WTC11 (cell line): ENCODE results near the gene NDUFC2. TPM values are rescaled to one million over a fixed set of nuclear protein-coding genes. Genes with fewer than 3 reads are reported as not detected.

ENCODE experiments used
- ATAC-seq: fragments of 200-7000 bp; cut with Tn5 transposase; 2 replicates; pipeline ENCODE4 v1.10.0; 2021; ENCODE audit warnings: mild to moderate bottlenecking, moderate library complexity
- CTCF ChIA-PET: fragments of 300-600 bp; sonication (Branson Sonifier 250); formaldehyde crosslinking; loops from one replicate; lab custom pipeline; 2021; ENCODE audit warnings: antibody characterized with exemption; lab: Charles Lee
- POLR2A ChIA-PET: fragments of 350-600 bp; sonication (Branson Sonifier 250); formaldehyde crosslinking; loops from one replicate; lab custom pipeline; 2021; ENCODE audit warnings: antibody characterized with exemption; lab: Charles Lee
- DNase-seq: peaks from one replicate; pipeline ENCODE4 v3.0.0; 2021; ENCODE audit warnings: low spot score
- H3K27ac Mint-ChIP-seq: 2 replicates; pipeline ENCODE4 v1.8.0; 2021; ENCODE audit warnings: mixed read lengths
- H3K27me3 Mint-ChIP-seq: 2 replicates; pipeline ENCODE4 v1.8.0; 2021; ENCODE audit warnings: low read depth, mild to moderate bottlenecking, moderate library complexity, mixed read lengths
- H3K36me3 Mint-ChIP-seq: 2 replicates; pipeline ENCODE4 v1.8.0; 2021; ENCODE audit warnings: mixed read lengths
- H3K4me1 Mint-ChIP-seq: 2 replicates; pipeline ENCODE4 v1.8.0; 2022; ENCODE audit warnings: mixed read lengths
- H3K4me3 Mint-ChIP-seq: 2 replicates; pipeline ENCODE4 v1.8.0; 2021; ENCODE audit warnings: mild to moderate bottlenecking, moderate library complexity, mixed read lengths
- H3K9me3 Mint-ChIP-seq: 2 replicates; pipeline ENCODE4 v1.8.0; 2021; ENCODE audit warnings: mixed read lengths
- ATF1 ChIP-seq: sonication (generic); formaldehyde crosslinking; IDR thresholded peaks from 2 replicates; pipeline ENCODE4 v1.8.1; 2023; ENCODE audit warnings: mild to moderate bottlenecking, moderate library complexity, missing genetic modification reagents
- ELF4 ChIP-seq: sonication (generic); formaldehyde crosslinking; IDR thresholded peaks from 2 replicates; pipeline ENCODE4 v1.8.1; 2022; ENCODE audit warnings: low read depth, mild to moderate bottlenecking, moderate library complexity, missing genetic modification reagents
- MYBL2 ChIP-seq: sonication (generic); formaldehyde crosslinking; IDR thresholded peaks from 2 replicates; pipeline ENCODE4 v1.8.1; 2023; ENCODE audit warnings: mild to moderate bottlenecking, moderate library complexity, missing genetic modification reagents
- NFE2L1 ChIP-seq: sonication (generic); formaldehyde crosslinking; IDR thresholded peaks from 2 replicates; pipeline ENCODE4 v1.8.1; 2023; ENCODE audit warnings: missing genetic modification reagents
- NFYB ChIP-seq: sonication (generic); formaldehyde crosslinking; conservative IDR thresholded peaks from 2 replicates; pipeline ENCODE4 v1.8.0; 2022; ENCODE audit warnings: low read depth, missing genetic modification reagents
- RELA ChIP-seq: sonication (generic); formaldehyde crosslinking; IDR thresholded peaks from 2 replicates; pipeline ENCODE4 v1.8.1; 2022; ENCODE audit warnings: missing genetic modification reagents, mild to moderate bottlenecking, borderline replicate concordance
- SP1 ChIP-seq: sonication (generic); formaldehyde crosslinking; conservative IDR thresholded peaks from 2 replicates; pipeline ENCODE4 v1.8.1; 2022; ENCODE audit warnings: missing genetic modification reagents
- TP53 ChIP-seq: sonication (generic); formaldehyde crosslinking; IDR thresholded peaks from 2 replicates; pipeline ENCODE4 v1.8.1; 2023; ENCODE audit warnings: mild to moderate bottlenecking, missing genetic modification reagents
- ZBTB21 ChIP-seq: sonication (generic); formaldehyde crosslinking; IDR thresholded peaks from 2 replicates; pipeline ENCODE4 v1.8.1; 2023; ENCODE audit warnings: mild to moderate bottlenecking, missing genetic modification reagents, borderline replicate concordance
- ZNF121 ChIP-seq: sonication (generic); formaldehyde crosslinking; IDR thresholded peaks from 2 replicates; pipeline ENCODE4 v1.8.0; 2023; ENCODE audit warnings: missing genetic modification reagents
- ZNF138 ChIP-seq: sonication (generic); formaldehyde crosslinking; conservative IDR thresholded peaks from 2 replicates; pipeline ENCODE4 v1.8.1; 2022; ENCODE audit warnings: mild to moderate bottlenecking, moderate library complexity, missing genetic modification reagents
- ZNF232 ChIP-seq: sonication (generic); formaldehyde crosslinking; IDR thresholded peaks from 2 replicates; pipeline ENCODE4 v1.8.0; 2022; ENCODE audit warnings: mild to moderate bottlenecking, missing genetic modification reagents
- ZNF416 ChIP-seq: fragments of 250-450 bp; sonication (Bioruptor Pico); IDR thresholded peaks from 2 replicates; pipeline ENCODE4 v1.9.0; 2021; ENCODE audit warnings: mild to moderate bottlenecking, inconsistent platforms
- ZNF423 ChIP-seq: fragments of 250-450 bp; sonication (Bioruptor Pico); IDR thresholded peaks from 2 replicates; pipeline ENCODE4 v2.1.2; 2022; ENCODE audit warnings: mild to moderate bottlenecking, moderate library complexity
- ZNF671 ChIP-seq: fragments of 250-450 bp; sonication (Bioruptor Pico); IDR thresholded peaks from 2 replicates; pipeline ENCODE4 v1.8.0; 2021; ENCODE audit warnings: mild to moderate bottlenecking
- total RNA-seq: library from RNA; stranded (reverse); gene quantifications from 3 replicates; pipeline ENCODE4 v1.2.3, GENCODE V29; 2021
- TF ChIP-seq, protein P1 (sequence below): fragments of 250-450 bp; sonication (Bioruptor Pico); conservative IDR thresholded peaks from 2 replicates; pipeline ENCODE4 v1.9.0; 2021; ENCODE audit warnings: mild to moderate bottlenecking
- TF ChIP-seq, protein P2 (sequence below): sonication (generic); formaldehyde crosslinking; IDR thresholded peaks from 2 replicates; pipeline ENCODE4 v1.8.0; 2022; ENCODE audit warnings: mild to moderate bottlenecking, missing genetic modification reagents
- TF ChIP-seq, protein P3 (sequence below): sonication (generic); formaldehyde crosslinking; IDR thresholded peaks from 2 replicates; pipeline ENCODE4 v1.8.1; 2023; ENCODE audit warnings: mild to moderate bottlenecking, missing genetic modification reagents, moderate library complexity
- TF ChIP-seq, protein P4 (sequence below): sonication (generic); formaldehyde crosslinking; conservative IDR thresholded peaks from 2 replicates; pipeline ENCODE4 v1.8.1; 2022; ENCODE audit warnings: mild to moderate bottlenecking, missing genetic modification reagents
- TF ChIP-seq, protein P5 (sequence below): sonication (generic); formaldehyde crosslinking; IDR thresholded peaks from 2 replicates; pipeline ENCODE4 v1.8.1; 2023; ENCODE audit warnings: mild to moderate bottlenecking, moderate library complexity, missing genetic modification reagents
- TF ChIP-seq, protein P6 (sequence below): fragments of 250-450 bp; sonication (Bioruptor Pico); IDR thresholded peaks from 2 replicates; pipeline ENCODE4 v1.9.0; 2021; ENCODE audit warnings: mild to moderate bottlenecking
- TF ChIP-seq, protein P7 (sequence below): sonication (generic); formaldehyde crosslinking; IDR thresholded peaks from 2 replicates; pipeline ENCODE4 v1.8.1; 2023; ENCODE audit warnings: mild to moderate bottlenecking, missing genetic modification reagents, moderate library complexity
- TF ChIP-seq, protein P8 (sequence below): sonication (generic); formaldehyde crosslinking; IDR thresholded peaks from 2 replicates; pipeline ENCODE4 v1.8.1; 2022; ENCODE audit warnings: low read depth, mild to moderate bottlenecking, moderate library complexity, missing genetic modification reagents, borderline replicate concordance
- TF ChIP-seq, protein P9 (sequence below): fragments of 250-450 bp; sonication (Bioruptor Pico); IDR thresholded peaks from 2 replicates; pipeline ENCODE4 v1.9.0; 2021; ENCODE audit warnings: mild to moderate bottlenecking

Gene NDUFC2
- total RNA-seq, 1 experiment from 2014 or later = 215 TPM

DNA sequence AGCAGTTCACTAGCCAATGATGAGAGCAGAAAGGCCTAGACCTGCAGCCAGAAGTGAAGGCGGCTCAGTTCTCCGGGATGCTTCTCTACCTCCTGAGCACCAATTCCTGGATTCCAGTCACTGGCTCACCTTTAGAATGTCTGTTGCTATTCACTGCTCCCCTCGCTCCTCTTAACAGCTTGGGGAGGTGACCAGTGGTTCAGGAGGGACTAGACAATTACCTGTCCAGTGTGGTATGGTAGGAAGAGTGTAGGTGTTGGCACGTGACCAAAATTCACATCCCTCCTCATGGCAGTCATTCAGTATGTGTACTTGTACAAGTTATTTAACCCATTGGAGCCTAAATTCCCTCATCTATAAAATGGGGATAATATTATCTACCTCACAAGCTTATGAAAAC is 12.0 kb downstream of the NDUFC2 start:
- Mint-ChIP-seq H3K4me1 (no peaks in the 10 kb centered on the region), H3K27ac (no peak overlapping the region), H3K9me3 (peaks cover 6% of the 10 kb centered on the region; the same call in 1 of the 2 replicates), H3K36me3 (peaks cover 38% of the 10 kb centered on the region)
- CTCF ChIA-PET = interaction anchor here (0.7 to 1.6 kb wide), 2 partner anchors 24 to 73 kb away, joined by 3 to 5 read pairs; partner anchors contain the start of gene INTS4
- DNase-seq = no peak
- TF ChIP-seq, protein P1, sequence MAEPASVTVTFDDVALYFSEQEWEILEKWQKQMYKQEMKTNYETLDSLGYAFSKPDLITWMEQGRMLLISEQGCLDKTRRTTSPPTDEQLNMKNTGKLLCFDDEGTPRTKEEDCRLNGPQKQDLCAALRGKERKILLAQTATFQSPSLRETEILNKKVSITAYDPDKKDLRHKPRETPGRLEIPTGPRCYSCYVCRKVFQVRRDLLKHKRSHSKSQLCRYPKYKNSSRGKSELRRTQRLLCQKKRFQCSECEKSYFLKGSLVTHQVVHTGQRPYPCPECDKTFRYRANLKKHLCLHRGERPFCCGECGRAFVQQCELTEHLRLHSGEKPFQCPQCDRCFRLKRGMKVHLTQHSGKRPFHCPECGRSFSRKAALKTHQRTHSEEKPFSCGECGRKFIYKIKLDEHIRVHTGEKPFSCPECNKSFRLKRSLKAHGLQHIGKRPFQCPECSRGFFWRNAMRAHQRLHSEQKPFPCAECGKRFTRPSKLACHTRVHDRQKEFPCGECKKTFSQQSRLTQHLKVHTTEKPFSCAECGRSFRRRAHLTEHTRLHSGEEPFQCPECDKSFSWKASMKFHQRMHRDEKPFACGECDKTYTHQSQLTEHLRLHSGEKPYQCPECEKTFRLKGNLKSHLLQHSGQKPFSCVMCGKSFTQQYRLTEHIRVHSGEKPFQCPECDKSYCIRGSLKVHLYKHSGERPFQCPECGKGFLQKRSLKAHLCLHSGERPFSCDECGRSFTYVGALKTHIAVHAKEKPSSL (CRISPR knock-in tag) = no peak
- no peak for TF ChIP-seq RELA (CRISPR knock-in tag)
- TF ChIP-seq ZBTB21 (CRISPR knock-in tag) = no peak
- TF ChIP-seq, protein P2, sequence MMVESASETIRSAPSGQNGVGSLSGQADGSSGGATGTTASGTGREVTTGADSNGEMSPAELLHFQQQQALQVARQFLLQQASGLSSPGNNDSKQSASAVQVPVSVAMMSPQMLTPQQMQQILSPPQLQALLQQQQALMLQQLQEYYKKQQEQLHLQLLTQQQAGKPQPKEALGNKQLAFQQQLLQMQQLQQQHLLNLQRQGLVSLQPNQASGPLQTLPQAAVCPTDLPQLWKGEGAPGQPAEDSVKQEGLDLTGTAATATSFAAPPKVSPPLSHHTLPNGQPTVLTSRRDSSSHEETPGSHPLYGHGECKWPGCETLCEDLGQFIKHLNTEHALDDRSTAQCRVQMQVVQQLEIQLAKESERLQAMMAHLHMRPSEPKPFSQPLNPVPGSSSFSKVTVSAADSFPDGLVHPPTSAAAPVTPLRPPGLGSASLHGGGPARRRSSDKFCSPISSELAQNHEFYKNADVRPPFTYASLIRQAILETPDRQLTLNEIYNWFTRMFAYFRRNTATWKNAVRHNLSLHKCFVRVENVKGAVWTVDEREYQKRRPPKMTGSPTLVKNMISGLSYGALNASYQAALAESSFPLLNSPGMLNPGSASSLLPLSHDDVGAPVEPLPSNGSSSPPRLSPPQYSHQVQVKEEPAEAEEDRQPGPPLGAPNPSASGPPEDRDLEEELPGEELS (CRISPR knock-in tag) = no peak
- TF ChIP-seq, all 79 proteins: peak for 0
- POLR2A ChIA-PET = no interaction called here
- Mint-ChIP-seq H3K27me3 (no peaks in the 10 kb centered on the region), H3K4me3 (no peak overlapping the region)
- no peak for ATAC-seq

DNA sequence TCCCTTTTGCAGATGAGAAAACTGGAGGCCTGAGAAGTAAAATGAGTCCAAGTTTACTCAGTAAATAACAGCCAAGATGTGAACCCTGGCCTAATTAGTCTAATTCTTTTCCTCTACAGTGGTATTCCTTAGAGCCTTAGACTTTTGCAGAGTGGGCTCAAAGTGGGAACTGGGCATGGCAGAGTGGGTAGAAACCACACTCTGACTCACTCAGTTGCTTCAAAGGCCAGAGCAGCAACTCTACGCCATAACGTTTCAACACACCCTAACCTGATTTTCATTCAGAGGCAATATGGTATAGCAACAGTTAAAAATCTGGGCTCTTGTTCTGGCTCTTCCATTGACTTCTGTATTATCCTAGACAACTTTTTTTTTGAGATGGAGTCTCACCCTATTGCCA is 13.2 kb downstream of the NDUFC2 start:
- DNase-seq = no peak
- Mint-ChIP-seq H3K36me3 (peaks cover 30% of the 10 kb centered on the region), H3K27ac (no peak overlapping the region), H3K4me3 (no peak overlapping the region), H3K4me1 (no peaks in the 10 kb centered on the region), H3K9me3 (peaks cover 6% of the 10 kb centered on the region; the same call in 1 of the 2 replicates), H3K27me3 (no peaks in the 10 kb centered on the region)
- ATAC-seq = no peak
- POLR2A ChIA-PET = no interaction called here
- CTCF ChIA-PET = interaction anchor here (0.7 to 1.6 kb wide), 3 partner anchors 21 to 197 kb away, joined by 3 to 7 read pairs (median 5); partner anchors contain the start of gene INTS4
- TF ChIP-seq ZNF423 (CRISPR knock-in tag) (no peak), ATF1 (CRISPR knock-in tag) (no peak), ZNF671 (no peak), NFE2L1 (CRISPR knock-in tag) (no peak), ZNF416 (no peak), SP1 (CRISPR knock-in tag) (no peak), ZNF232 (CRISPR knock-in tag) (no peak), MYBL2 (no peak), NFYB (no peak), ELF4 (CRISPR knock-in tag) (no peak), ZNF138 (no peak), TP53 (CRISPR knock-in tag) (no peak), ZNF121 (CRISPR knock-in tag) (no peak)
- TF ChIP-seq, protein P3, sequence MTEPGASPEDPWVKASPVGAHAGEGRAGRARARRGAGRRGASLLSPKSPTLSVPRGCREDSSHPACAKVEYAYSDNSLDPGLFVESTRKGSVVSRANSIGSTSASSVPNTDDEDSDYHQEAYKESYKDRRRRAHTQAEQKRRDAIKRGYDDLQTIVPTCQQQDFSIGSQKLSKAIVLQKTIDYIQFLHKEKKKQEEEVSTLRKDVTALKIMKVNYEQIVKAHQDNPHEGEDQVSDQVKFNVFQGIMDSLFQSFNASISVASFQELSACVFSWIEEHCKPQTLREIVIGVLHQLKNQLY (CRISPR knock-in tag) = no peak
- TF ChIP-seq, protein P4, sequence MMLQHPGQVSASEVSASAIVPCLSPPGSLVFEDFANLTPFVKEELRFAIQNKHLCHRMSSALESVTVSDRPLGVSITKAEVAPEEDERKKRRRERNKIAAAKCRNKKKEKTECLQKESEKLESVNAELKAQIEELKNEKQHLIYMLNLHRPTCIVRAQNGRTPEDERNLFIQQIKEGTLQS (CRISPR knock-in tag) = no peak
- TF ChIP-seq, protein P5, sequence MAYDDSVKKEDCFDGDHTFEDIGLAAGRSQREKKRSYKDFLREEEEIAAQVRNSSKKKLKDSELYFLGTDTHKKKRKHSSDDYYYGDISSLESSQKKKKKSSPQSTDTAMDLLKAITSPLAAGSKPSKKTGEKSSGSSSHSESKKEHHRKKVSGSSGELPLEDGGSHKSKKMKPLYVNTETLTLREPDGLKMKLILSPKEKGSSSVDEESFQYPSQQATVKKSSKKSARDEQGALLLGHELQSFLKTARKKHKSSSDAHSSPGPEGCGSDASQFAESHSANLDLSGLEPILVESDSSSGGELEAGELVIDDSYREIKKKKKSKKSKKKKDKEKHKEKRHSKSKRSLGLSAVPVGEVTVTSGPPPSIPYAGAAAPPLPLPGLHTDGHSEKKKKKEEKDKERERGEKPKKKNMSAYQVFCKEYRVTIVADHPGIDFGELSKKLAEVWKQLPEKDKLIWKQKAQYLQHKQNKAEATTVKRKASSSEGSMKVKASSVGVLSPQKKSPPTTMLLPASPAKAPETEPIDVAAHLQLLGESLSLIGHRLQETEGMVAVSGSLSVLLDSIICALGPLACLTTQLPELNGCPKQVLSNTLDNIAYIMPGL = no peak
- TF ChIP-seq, protein P6, sequence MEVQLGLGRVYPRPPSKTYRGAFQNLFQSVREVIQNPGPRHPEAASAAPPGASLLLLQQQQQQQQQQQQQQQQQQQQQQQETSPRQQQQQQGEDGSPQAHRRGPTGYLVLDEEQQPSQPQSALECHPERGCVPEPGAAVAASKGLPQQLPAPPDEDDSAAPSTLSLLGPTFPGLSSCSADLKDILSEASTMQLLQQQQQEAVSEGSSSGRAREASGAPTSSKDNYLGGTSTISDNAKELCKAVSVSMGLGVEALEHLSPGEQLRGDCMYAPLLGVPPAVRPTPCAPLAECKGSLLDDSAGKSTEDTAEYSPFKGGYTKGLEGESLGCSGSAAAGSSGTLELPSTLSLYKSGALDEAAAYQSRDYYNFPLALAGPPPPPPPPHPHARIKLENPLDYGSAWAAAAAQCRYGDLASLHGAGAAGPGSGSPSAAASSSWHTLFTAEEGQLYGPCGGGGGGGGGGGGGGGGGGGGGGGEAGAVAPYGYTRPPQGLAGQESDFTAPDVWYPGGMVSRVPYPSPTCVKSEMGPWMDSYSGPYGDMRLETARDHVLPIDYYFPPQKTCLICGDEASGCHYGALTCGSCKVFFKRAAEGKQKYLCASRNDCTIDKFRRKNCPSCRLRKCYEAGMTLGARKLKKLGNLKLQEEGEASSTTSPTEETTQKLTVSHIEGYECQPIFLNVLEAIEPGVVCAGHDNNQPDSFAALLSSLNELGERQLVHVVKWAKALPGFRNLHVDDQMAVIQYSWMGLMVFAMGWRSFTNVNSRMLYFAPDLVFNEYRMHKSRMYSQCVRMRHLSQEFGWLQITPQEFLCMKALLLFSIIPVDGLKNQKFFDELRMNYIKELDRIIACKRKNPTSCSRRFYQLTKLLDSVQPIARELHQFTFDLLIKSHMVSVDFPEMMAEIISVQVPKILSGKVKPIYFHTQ (CRISPR knock-in tag) = no peak
- TF ChIP-seq, protein P7, sequence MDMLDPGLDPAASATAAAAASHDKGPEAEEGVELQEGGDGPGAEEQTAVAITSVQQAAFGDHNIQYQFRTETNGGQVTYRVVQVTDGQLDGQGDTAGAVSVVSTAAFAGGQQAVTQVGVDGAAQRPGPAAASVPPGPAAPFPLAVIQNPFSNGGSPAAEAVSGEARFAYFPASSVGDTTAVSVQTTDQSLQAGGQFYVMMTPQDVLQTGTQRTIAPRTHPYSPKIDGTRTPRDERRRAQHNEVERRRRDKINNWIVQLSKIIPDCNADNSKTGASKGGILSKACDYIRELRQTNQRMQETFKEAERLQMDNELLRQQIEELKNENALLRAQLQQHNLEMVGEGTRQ (CRISPR knock-in tag) = no peak
- TF ChIP-seq, protein P8, sequence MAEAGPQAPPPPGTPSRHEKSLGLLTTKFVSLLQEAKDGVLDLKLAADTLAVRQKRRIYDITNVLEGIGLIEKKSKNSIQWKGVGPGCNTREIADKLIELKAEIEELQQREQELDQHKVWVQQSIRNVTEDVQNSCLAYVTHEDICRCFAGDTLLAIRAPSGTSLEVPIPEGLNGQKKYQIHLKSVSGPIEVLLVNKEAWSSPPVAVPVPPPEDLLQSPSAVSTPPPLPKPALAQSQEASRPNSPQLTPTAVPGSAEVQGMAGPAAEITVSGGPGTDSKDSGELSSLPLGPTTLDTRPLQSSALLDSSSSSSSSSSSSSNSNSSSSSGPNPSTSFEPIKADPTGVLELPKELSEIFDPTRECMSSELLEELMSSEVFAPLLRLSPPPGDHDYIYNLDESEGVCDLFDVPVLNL (CRISPR knock-in tag) = no peak
- TF ChIP-seq, protein P9, sequence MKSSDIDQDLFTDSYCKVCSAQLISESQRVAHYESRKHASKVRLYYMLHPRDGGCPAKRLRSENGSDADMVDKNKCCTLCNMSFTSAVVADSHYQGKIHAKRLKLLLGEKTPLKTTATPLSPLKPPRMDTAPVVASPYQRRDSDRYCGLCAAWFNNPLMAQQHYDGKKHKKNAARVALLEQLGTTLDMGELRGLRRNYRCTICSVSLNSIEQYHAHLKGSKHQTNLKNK = no peak
